C4-2B (cell line): ENCODE results near the gene TAF12.
"Not testable (repeated sequence)": the region's sequence is repeated elsewhere in the genome, so short reads cannot be mapped to it uniquely, and the experiment has no call there.

Experiments
- ZFX ChIP-seq: fragments of 450-650 bp; IDR thresholded peaks from 2 replicates; pipeline ENCODE4 v1.6.1; 2017
- TF ChIP-seq, protein P1 (sequence below): fragments of 450-650 bp; conservative IDR thresholded peaks from 2 replicates; pipeline ENCODE4 v1.5.1; 2017; ENCODE audit warnings: mild to moderate bottlenecking

GRCh38 chr1:28572891-28573290 lies 70.0 kb downstream of the TAF12 start:
- TF ChIP-seq, protein P1, sequence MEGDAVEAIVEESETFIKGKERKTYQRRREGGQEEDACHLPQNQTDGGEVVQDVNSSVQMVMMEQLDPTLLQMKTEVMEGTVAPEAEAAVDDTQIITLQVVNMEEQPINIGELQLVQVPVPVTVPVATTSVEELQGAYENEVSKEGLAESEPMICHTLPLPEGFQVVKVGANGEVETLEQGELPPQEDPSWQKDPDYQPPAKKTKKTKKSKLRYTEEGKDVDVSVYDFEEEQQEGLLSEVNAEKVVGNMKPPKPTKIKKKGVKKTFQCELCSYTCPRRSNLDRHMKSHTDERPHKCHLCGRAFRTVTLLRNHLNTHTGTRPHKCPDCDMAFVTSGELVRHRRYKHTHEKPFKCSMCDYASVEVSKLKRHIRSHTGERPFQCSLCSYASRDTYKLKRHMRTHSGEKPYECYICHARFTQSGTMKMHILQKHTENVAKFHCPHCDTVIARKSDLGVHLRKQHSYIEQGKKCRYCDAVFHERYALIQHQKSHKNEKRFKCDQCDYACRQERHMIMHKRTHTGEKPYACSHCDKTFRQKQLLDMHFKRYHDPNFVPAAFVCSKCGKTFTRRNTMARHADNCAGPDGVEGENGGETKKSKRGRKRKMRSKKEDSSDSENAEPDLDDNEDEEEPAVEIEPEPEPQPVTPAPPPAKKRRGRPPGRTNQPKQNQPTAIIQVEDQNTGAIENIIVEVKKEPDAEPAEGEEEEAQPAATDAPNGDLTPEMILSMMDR = not testable (repeated sequence)
- TF ChIP-seq ZFX = not testable (repeated sequence)
